Measurements from ENCODE around the gene FBXO24. TPM values are rescaled to one million over a fixed set of nuclear protein-coding genes. Genes with fewer than 3 reads are reported as not detected.

Gene FBXO24
- total RNA-seq, 1 experiment from 2014 or later: 1.2 TPM

Other genes with a start within 250 kb of the FBXO24 start
- 6.2 and 7.2 TPM in 2 replicates for gene PILRB, start 228.2 kb upstream of the FBXO24 start, total RNA-seq (2014; rRNA removed; shearing (Covaris generic); ENCODE audit: low replicate concordance)
- not detected in 2 replicates for gene PILRA, start 212.8 kb upstream of the FBXO24 start, total RNA-seq (2014; rRNA removed; shearing (Covaris generic); ENCODE audit: low replicate concordance)
- gene ZCWPW1, start 157.6 kb upstream of the FBXO24 start, total RNA-seq (2014; rRNA removed; shearing (Covaris generic); ENCODE audit: low replicate concordance): 5.1 and 6.8 TPM in 2 replicates
- 46.1 and 57.3 TPM in 2 replicates for gene MEPCE, start 156.5 kb upstream of the FBXO24 start, total RNA-seq (2014; rRNA removed; shearing (Covaris generic); ENCODE audit: low replicate concordance)
- 12.9 and 25.1 TPM in 2 replicates for gene PPP1R35, start 149.8 kb upstream of the FBXO24 start, total RNA-seq (2014; rRNA removed; shearing (Covaris generic); ENCODE audit: low replicate concordance)
- gene SPACDR, start 122.1 kb upstream of the FBXO24 start, total RNA-seq (2014; rRNA removed; shearing (Covaris generic); ENCODE audit: low replicate concordance): 0.56 TPM in 1 of 2 replicates, not detected in the other
- gene TSC22D4, start 107.1 kb upstream of the FBXO24 start, total RNA-seq (2014; rRNA removed; shearing (Covaris generic); ENCODE audit: low replicate concordance): 5.7 and 27.7 TPM in 2 replicates
- gene NYAP1, start 102.4 kb upstream of the FBXO24 start, total RNA-seq (2014; rRNA removed; shearing (Covaris generic); ENCODE audit: low replicate concordance): not detected in 2 replicates
- 5.8 and 10.2 TPM in 2 replicates for gene AGFG2, start 47.1 kb upstream of the FBXO24 start, total RNA-seq (2014; rRNA removed; shearing (Covaris generic); ENCODE audit: low replicate concordance)
- gene SAP25, start 12.4 kb upstream of the FBXO24 start, total RNA-seq (2014; rRNA removed; shearing (Covaris generic); ENCODE audit: low replicate concordance): not detected in 2 replicates
- 3.8 and 6.3 TPM in 2 replicates for gene LRCH4, start 199 bp upstream of the FBXO24 start, total RNA-seq (2014; rRNA removed; shearing (Covaris generic); ENCODE audit: low replicate concordance)
- 53.5 and 1,171 TPM in 2 replicates for gene PCOLCE, start 16.0 kb downstream of the FBXO24 start, total RNA-seq (2014; rRNA removed; shearing (Covaris generic); ENCODE audit: low replicate concordance)
- 1.8 and 5.9 TPM in 2 replicates for gene MOSPD3, start 26.2 kb downstream of the FBXO24 start, total RNA-seq (2014; rRNA removed; shearing (Covaris generic); ENCODE audit: low replicate concordance)
- gene TFR2, start 55.2 kb downstream of the FBXO24 start, total RNA-seq (2014; rRNA removed; shearing (Covaris generic); ENCODE audit: low replicate concordance): 0.33 TPM in 1 of 2 replicates, not detected in the other
- not detected in 2 replicates for gene ACTL6B, start 70.1 kb downstream of the FBXO24 start, total RNA-seq (2014; rRNA removed; shearing (Covaris generic); ENCODE audit: low replicate concordance)
- gene GNB2, start 87.4 kb downstream of the FBXO24 start, total RNA-seq (2014; rRNA removed; shearing (Covaris generic); ENCODE audit: low replicate concordance): 128 and 174 TPM in 2 replicates
- 9.1 and 9.2 TPM in 2 replicates for gene GIGYF1, start 107.9 kb downstream of the FBXO24 start, total RNA-seq (2014; rRNA removed; shearing (Covaris generic); ENCODE audit: low replicate concordance)
- 41.5 and 92.8 TPM in 2 replicates for gene POP7, start 119.8 kb downstream of the FBXO24 start, total RNA-seq (2014; rRNA removed; shearing (Covaris generic); ENCODE audit: low replicate concordance)
- not detected in 2 replicates for gene EPO, start 134.1 kb downstream of the FBXO24 start, total RNA-seq (2014; rRNA removed; shearing (Covaris generic); ENCODE audit: low replicate concordance)
- gene ZAN, start 147.3 kb downstream of the FBXO24 start, total RNA-seq (2014; rRNA removed; shearing (Covaris generic); ENCODE audit: low replicate concordance): not detected in 2 replicates
- gene EPHB4, start 241.2 kb downstream of the FBXO24 start, total RNA-seq (2014; rRNA removed; shearing (Covaris generic); ENCODE audit: low replicate concordance): 42.7 and 72.5 TPM in 2 replicates

Data from MG63 (cell line).